HUES6 (cell line): ENCODE data around the gene KIAA1614.
A peak's percentile ranks its signal among the peaks of the same experiment; 100 is the strongest.

Experiments
- H3K27ac ChIP-seq: 2 replicates; pipeline ENCODE4 v1.7.0; 2013; ENCODE audit warnings: low read depth, mild to moderate bottlenecking, low read length, inconsistent platforms
- H3K27me3 ChIP-seq: 2 replicates; pipeline ENCODE4 v1.6.1; 2013; ENCODE audit warnings: low read length; ENCODE audit not compliant: control insufficient read depth, insufficient read depth
- H3K36me3 ChIP-seq: 2 replicates; pipeline ENCODE4 v1.6.1; 2013; ENCODE audit warnings: low read length; ENCODE audit not compliant: control insufficient read depth, insufficient read depth
- H3K4me1 ChIP-seq: 2 replicates; pipeline ENCODE4 v1.6.1; 2013; ENCODE audit warnings: low read length; ENCODE audit not compliant: control insufficient read depth, insufficient read depth
- H3K4me3 ChIP-seq: 2 replicates; pipeline ENCODE4 v1.5.1; 2013; ENCODE audit warnings: low read depth, low read length
- H3K9ac ChIP-seq: one replicate; pipeline ENCODE4 v1.6.1; 2013; ENCODE audit warnings: mild to moderate bottlenecking, low read length
- H3K9me3 ChIP-seq: 2 replicates; pipeline ENCODE4 v1.6.1; 2013; ENCODE audit warnings: low read depth, low read length; ENCODE audit not compliant: control insufficient read depth, insufficient read depth

The KIAA1614 gene

GRCh38 chr1:180912801-180913565, at the start of gene KIAA1614:
Gene KIAA1614 (plus strand): TSS chr1:180912897. CDS start chr1:180913244, 347 bp downstream.
- Histone ChIP-seq H3K27me3 (peaks cover 64% of the 10 kb centered on the region), H3K4me1 (peaks cover 12% of the 10 kb centered on the region), H3K4me3 (peak within 1 kb of the TSS; percentile 59), H3K36me3 (no peaks in the 10 kb centered on the region), H3K9me3 (no peaks in the 10 kb centered on the region), H3K27ac (no peak within 1 kb of the TSS), H3K9ac (peak within 1 kb of the TSS; percentile 69)

- H3K4me1 ChIP-seq: no peaks in the 10 kb centered on the region
Observed at GRCh38 chr1:180863158-180863775, 49.4 kb upstream of the KIAA1614 start.

GRCh38 chr1:180881806-180882509, 30.7 kb upstream of the KIAA1614 start:
- Histone ChIP-seq H3K36me3 (peaks cover 3% of the 10 kb centered on the region; the same call in 1 of the 2 replicates), H3K27me3 (no peaks in the 10 kb centered on the region), H3K9ac (no peak overlapping the region), H3K4me1 (peaks cover 3% of the 10 kb centered on the region; the same call in 1 of the 2 replicates), H3K4me3 (no peak overlapping the region), H3K9me3 (no peaks in the 10 kb centered on the region), H3K27ac (no peak overlapping the region)

More at GRCh38 chr1:180863158-180863775, 49.4 kb upstream of the KIAA1614 start:
- Histone ChIP-seq H3K27me3 (no peaks in the 10 kb centered on the region), H3K36me3 (peaks cover 5% of the 10 kb centered on the region), H3K27ac (no peak overlapping the region), H3K4me3 (no peak overlapping the region), H3K9ac (no peak overlapping the region), H3K9me3 (peaks cover 3% of the 10 kb centered on the region; the same call in 1 of the 2 replicates)

- peaks cover 3% of the 10 kb centered on the region; the same call in 1 of the 2 replicates for H3K4me1 ChIP-seq
- peaks cover 3% of the 10 kb centered on the region; the same call in 1 of the 2 replicates for H3K36me3 ChIP-seq
- H3K4me3 ChIP-seq: no peak overlapping the region
- H3K27me3 ChIP-seq: no peaks in the 10 kb centered on the region
- no peak overlapping the region for H3K9ac ChIP-seq
- no peaks in the 10 kb centered on the region for H3K9me3 ChIP-seq
- no peak overlapping the region for H3K27ac ChIP-seq
Observed at GRCh38 chr1:180884588-180885300, 28.0 kb upstream of the KIAA1614 start.

GRCh38 chr1:180886338-180886737, 26.4 kb upstream of the KIAA1614 start:
- Histone ChIP-seq H3K36me3 (no peaks in the 10 kb centered on the region), H3K4me3 (no peak overlapping the region), H3K9me3 (no peaks in the 10 kb centered on the region), H3K27me3 (no peaks in the 10 kb centered on the region), H3K4me1 (peaks cover 3% of the 10 kb centered on the region; the same call in 1 of the 2 replicates), H3K27ac (no peak overlapping the region), H3K9ac (no peak overlapping the region)

- Histone ChIP-seq H3K9ac (no peak overlapping the region), H3K9me3 (no peaks in the 10 kb centered on the region), H3K27me3 (no peaks in the 10 kb centered on the region), H3K4me1 (no peaks in the 10 kb centered on the region), H3K36me3 (no peaks in the 10 kb centered on the region), H3K4me3 (no peak overlapping the region), H3K27ac (no peak overlapping the region)
Observed at GRCh38 chr1:180887841-180888240, 24.9 kb upstream of the KIAA1614 start.

GRCh38 chr1:180888870-180889269, 23.8 kb upstream of the KIAA1614 start:
- H3K9me3 ChIP-seq: no peaks in the 10 kb centered on the region
- no peaks in the 10 kb centered on the region for H3K36me3 ChIP-seq
- no peak overlapping the region for H3K9ac ChIP-seq
- H3K27me3 ChIP-seq: no peaks in the 10 kb centered on the region
- no peaks in the 10 kb centered on the region for H3K4me1 ChIP-seq
- no peak overlapping the region for H3K27ac ChIP-seq
- no peak overlapping the region for H3K4me3 ChIP-seq

GRCh38 chr1:180889325-180889724, 23.4 kb upstream of the KIAA1614 start:
- Histone ChIP-seq H3K27me3 (no peaks in the 10 kb centered on the region), H3K27ac (no peak overlapping the region), H3K4me3 (no peak overlapping the region), H3K36me3 (no peaks in the 10 kb centered on the region), H3K4me1 (no peaks in the 10 kb centered on the region), H3K9me3 (no peaks in the 10 kb centered on the region), H3K9ac (no peak overlapping the region)

- no peaks in the 10 kb centered on the region for H3K27me3 ChIP-seq
- H3K27ac ChIP-seq: no peak overlapping the region
- no peak overlapping the region for H3K4me3 ChIP-seq
- no peaks in the 10 kb centered on the region for H3K4me1 ChIP-seq
- H3K9me3 ChIP-seq: no peaks in the 10 kb centered on the region
- H3K9ac ChIP-seq: no peak overlapping the region
- no peaks in the 10 kb centered on the region for H3K36me3 ChIP-seq
Observed at GRCh38 chr1:180892272-180892671, 20.4 kb upstream of the KIAA1614 start.

GRCh38 chr1:180892675-180893074, 20.0 kb upstream of the KIAA1614 start:
- H3K4me1 ChIP-seq: no peaks in the 10 kb centered on the region
- H3K27ac ChIP-seq: no peak overlapping the region
- no peaks in the 10 kb centered on the region for H3K36me3 ChIP-seq
- no peak overlapping the region for H3K4me3 ChIP-seq
- no peaks in the 10 kb centered on the region for H3K27me3 ChIP-seq
- no peak overlapping the region for H3K9ac ChIP-seq
- no peaks in the 10 kb centered on the region for H3K9me3 ChIP-seq
